GM19324 (cell line): ENCODE data around the gene ASXL1.
A peak's percentile ranks its signal among the peaks of the same experiment; 100 is the strongest.
"Not testable (repeated sequence)": the region's sequence is repeated elsewhere in the genome, so short reads cannot be mapped to it uniquely, and the experiment has no call there.

Source experiments
- ATAC-seq: cut with Tn5 transposase; IDR thresholded peaks from one replicate; pipeline ENCODE4 v1.9.1; 2021; ENCODE audit warnings: mild to moderate bottlenecking, moderate library complexity; ENCODE audit not compliant: unreplicated experiment, low FRiP score

ASXL1 gene

GRCh38 chr20:32336918-32337347, 21.2 kb upstream of the ASXL1 start:
- ATAC-seq, result no peak

GRCh38 chr20:32337937-32338661, 20.0 kb upstream of the ASXL1 start:
- no peak for ATAC-seq

- ATAC-seq, result no peak
These were observed 19.5 kb upstream of the ASXL1 start for GRCh38 chr20:32338665-32339064.

- ATAC-seq, result no peak
These were observed 19.0 kb upstream of the ASXL1 start for GRCh38 chr20:32339116-32339515.

GRCh38 chr20:32341053-32341452, 17.1 kb upstream of the ASXL1 start:
- ATAC-seq, result not testable (repeated sequence)

GRCh38 chr20:32343439-32343838, 14.7 kb upstream of the ASXL1 start:
- ATAC-seq, result no peak

GRCh38 chr20:32344835-32345506, 13.2 kb upstream of the ASXL1 start:
- no peak for ATAC-seq

GRCh38 chr20:32348207-32348606, 9.9 kb upstream of the ASXL1 start:
- ATAC-seq, result no peak

GRCh38 chr20:32350421-32350820, 7.7 kb upstream of the ASXL1 start:
- ATAC-seq, result no peak

- no peak for ATAC-seq
These were observed 5.9 kb upstream of the ASXL1 start for GRCh38 chr20:32352121-32352720.

GRCh38 chr20:32353848-32354496, 4.2 kb upstream of the ASXL1 start:
- ATAC-seq, result no peak

GRCh38 chr20:32354592-32355416, 3.3 kb upstream of the ASXL1 start:
- no peak for ATAC-seq

- ATAC-seq, result no peak
These were observed 2.7 kb upstream of the ASXL1 start for GRCh38 chr20:32355417-32355841.

GRCh38 chr20:32355907-32356621, 2.1 kb upstream of the ASXL1 start:
- ATAC-seq, result not testable (repeated sequence)

GRCh38 chr20:32356622-32357374, 1.3 kb upstream of the ASXL1 start:
- no peak for ATAC-seq

GRCh38 chr20:32357375-32357868, 709 bp upstream of the ASXL1 start:
- ATAC-seq, result peak; percentile 1

GRCh38 chr20:32358632-32358882, 426 bp downstream of the ASXL1 start:
- ATAC-seq, result no peak

- ATAC-seq, result peak; percentile 18
These were observed 927 bp downstream of the ASXL1 start for GRCh38 chr20:32358883-32359632.
